ENCODE measurements around the gene MAML3. TPM values are rescaled to one million over a fixed set of nuclear protein-coding genes. Genes with fewer than 3 reads are reported as not detected.

MAML3 gene
- total RNA-seq, 1 donor: 0.72 TPM

DNA sequence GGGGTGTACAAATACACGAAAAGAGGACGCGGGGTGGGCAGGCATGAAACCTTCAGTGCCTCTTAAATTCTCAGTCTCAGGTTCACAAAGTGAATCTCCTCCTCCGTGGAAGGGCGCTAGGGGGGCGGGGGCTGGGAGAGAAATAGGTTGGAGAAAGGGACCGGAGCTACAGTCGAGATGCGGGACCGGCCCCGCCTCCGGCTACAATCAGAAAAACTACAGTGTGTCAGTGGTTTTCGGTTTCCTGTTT, 3.4 kb downstream of the MAML3 start:
- no peaks in the 10 kb centered on the region for H3K36me3 ChIP-seq (ENCODE audit: insufficient read depth, low read length)
- H3K4me1 ChIP-seq (ENCODE audit: insufficient read depth, low read length): peaks cover 10% of the 10 kb centered on the region
- TF ChIP-seq, protein P1, sequence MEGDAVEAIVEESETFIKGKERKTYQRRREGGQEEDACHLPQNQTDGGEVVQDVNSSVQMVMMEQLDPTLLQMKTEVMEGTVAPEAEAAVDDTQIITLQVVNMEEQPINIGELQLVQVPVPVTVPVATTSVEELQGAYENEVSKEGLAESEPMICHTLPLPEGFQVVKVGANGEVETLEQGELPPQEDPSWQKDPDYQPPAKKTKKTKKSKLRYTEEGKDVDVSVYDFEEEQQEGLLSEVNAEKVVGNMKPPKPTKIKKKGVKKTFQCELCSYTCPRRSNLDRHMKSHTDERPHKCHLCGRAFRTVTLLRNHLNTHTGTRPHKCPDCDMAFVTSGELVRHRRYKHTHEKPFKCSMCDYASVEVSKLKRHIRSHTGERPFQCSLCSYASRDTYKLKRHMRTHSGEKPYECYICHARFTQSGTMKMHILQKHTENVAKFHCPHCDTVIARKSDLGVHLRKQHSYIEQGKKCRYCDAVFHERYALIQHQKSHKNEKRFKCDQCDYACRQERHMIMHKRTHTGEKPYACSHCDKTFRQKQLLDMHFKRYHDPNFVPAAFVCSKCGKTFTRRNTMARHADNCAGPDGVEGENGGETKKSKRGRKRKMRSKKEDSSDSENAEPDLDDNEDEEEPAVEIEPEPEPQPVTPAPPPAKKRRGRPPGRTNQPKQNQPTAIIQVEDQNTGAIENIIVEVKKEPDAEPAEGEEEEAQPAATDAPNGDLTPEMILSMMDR (IDR thresholded peaks at IDR 0.05; ENCODE audit: extremely low read depth, low read depth, low read length): no peak
- no peaks in the 10 kb centered on the region for H3K9me3 ChIP-seq (ENCODE audit: low read depth, low read length)
- peak overlapping the region; percentile 98 for H3K4me2 ChIP-seq (ENCODE audit: insufficient read depth, low read length)
- peaks cover 14% of the 10 kb centered on the region for H3K27me3 ChIP-seq (ENCODE audit: insufficient read depth, low read length)
- no peaks in the 10 kb centered on the region for H4K20me1 ChIP-seq (ENCODE audit: insufficient read depth, low read length)
- no peaks in the 10 kb centered on the region for H3K79me2 ChIP-seq (ENCODE audit: insufficient read depth, low read length)
- DNase-seq (ENCODE audit: insufficient read length, low spot score, missing footprints): peak; percentile 93
- peak overlapping the region; percentile 15 for H3K27ac ChIP-seq (ENCODE audit: low read depth, low read length)
- H3K4me3 ChIP-seq (ENCODE audit: insufficient read depth, low read length): peak overlapping the region; percentile 80
- H2AFZ ChIP-seq (ENCODE audit: low read length): peak overlapping the region; percentile 97

DNA sequence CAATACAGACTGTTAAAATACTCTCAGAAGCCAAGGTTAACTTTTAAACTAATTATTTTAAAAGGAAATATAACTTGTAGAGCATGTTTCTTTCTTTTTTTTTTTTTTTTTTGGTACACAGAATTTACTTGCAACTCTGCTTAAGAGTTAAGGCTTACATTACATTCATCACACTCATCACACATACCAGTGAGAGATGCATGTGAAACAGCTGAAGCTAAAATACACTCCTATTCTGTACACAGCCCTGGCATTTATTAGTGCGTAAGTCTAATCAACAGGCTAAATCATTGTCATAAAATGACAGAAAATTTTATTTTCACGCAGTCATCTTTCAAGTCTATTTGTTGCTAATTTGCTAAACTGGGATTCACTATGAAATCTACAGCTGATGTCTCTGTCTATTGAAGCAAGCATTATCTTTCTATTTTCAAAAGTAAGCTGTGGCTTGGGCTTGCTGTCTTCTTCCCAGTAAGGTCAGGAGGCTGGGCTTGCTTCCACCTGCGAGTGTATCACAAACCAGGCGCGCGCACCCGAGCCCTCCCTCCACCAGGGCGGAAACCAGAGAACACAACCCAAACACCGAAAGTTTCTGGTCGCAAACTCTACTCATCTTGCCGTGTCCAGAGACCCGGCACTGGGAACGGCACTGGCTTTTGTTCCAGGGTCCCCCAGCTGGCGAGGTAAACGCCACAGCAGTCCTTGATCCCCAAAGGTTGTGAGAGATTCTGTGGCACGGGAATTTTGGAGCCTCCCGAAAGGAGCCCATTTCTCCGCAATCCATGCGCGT, 3.9 kb downstream of the MAML3 start:
- DNase-seq (ENCODE audit: insufficient read length, low spot score, missing footprints): peak; percentile 79
- H2AFZ ChIP-seq (ENCODE audit: low read length): peak overlapping the region; percentile 97
- peak overlapping the region; percentile 15 for H3K27ac ChIP-seq (ENCODE audit: low read depth, low read length)

DNA sequence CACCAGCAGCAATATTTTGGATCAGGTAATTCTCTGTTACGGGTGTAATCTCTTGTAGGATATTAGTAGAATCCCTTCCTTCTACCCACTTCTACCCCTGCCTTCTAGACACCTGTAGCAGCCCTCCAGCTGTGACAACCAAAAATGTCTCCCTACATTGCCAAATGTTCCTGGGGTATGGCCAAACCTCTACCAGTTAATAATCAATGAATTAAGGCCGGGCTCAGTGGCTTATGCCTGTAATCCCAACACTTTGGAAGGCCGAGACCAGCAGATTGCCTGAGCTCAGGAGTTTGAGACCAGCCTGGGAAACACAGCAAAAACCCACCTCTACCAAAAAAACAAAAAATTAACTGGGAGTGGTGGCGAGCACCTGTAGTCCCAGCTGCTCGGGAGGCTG, 9.9 kb downstream of the MAML3 start:
- H3K27me3 ChIP-seq (ENCODE audit: insufficient read depth, low read length): peaks cover 9% of the 10 kb centered on the region
- no peaks in the 10 kb centered on the region for H3K9me3 ChIP-seq (ENCODE audit: low read depth, low read length)
- H3K27ac ChIP-seq (ENCODE audit: low read depth, low read length): no peak overlapping the region
- no peaks in the 10 kb centered on the region for H3K4me1 ChIP-seq (ENCODE audit: insufficient read depth, low read length)
- TF ChIP-seq, protein P1 (IDR thresholded peaks at IDR 0.05; ENCODE audit: extremely low read depth, low read depth, low read length): no peak
- no peak overlapping the region for H3K4me2 ChIP-seq (ENCODE audit: insufficient read depth, low read length)
- no peaks in the 10 kb centered on the region for H3K79me2 ChIP-seq (ENCODE audit: insufficient read depth, low read length)
- no peak overlapping the region for H2AFZ ChIP-seq (ENCODE audit: low read length)
- H3K4me3 ChIP-seq (ENCODE audit: insufficient read depth, low read length): no peak overlapping the region
- no peaks in the 10 kb centered on the region for H3K36me3 ChIP-seq (ENCODE audit: insufficient read depth, low read length)
- no peak for DNase-seq (ENCODE audit: insufficient read length, low spot score, missing footprints)
- no peaks in the 10 kb centered on the region for H4K20me1 ChIP-seq (ENCODE audit: insufficient read depth, low read length)

More for the DNA sequence above, 3.9 kb downstream of the MAML3 start:
- Histone ChIP-seq H3K27me3 (ENCODE audit: insufficient read depth, low read length) (peaks cover 14% of the 10 kb centered on the region), H3K36me3 (ENCODE audit: insufficient read depth, low read length) (no peaks in the 10 kb centered on the region), H3K9me3 (ENCODE audit: low read depth, low read length) (no peaks in the 10 kb centered on the region), H4K20me1 (ENCODE audit: insufficient read depth, low read length) (no peaks in the 10 kb centered on the region), H3K79me2 (ENCODE audit: insufficient read depth, low read length) (no peaks in the 10 kb centered on the region), H3K4me1 (ENCODE audit: insufficient read depth, low read length) (peaks cover 10% of the 10 kb centered on the region), H3K4me2 (ENCODE audit: insufficient read depth, low read length) (peak overlapping the region; percentile 98), H3K4me3 (ENCODE audit: insufficient read depth, low read length) (peak overlapping the region; percentile 80)
- TF ChIP-seq, protein P1 (IDR thresholded peaks at IDR 0.05; ENCODE audit: extremely low read depth, low read depth, low read length): no peak

DNA sequence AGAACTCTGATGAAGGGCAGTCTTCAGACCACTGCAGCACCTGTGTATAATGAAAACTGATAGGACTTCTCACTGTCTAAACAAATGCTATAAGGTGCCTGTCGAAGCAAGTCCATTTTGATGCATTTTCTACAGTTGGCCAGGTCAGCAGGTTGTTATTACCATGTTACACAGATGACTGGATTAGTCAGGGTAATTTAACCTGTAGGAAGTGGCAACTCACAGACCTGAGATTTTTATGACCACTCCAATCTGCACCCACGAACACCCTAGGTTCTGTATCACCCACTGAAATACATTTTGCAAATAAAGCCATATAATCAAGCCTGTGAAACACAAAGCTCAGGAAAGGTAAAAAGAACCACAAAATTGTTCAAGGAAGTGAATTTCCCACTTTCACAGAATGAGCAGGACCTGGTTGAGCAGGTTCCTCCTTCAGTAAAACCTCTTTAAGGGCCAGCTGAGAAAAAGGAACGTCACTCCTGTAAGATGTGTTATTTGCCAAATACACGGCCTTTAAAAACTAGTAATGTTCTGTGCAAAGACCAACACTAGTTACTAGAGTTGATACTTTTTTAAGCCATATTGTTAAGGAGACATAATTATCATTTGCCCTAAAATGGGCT, 12.7 kb downstream of the MAML3 start:
- H3K4me1 ChIP-seq (ENCODE audit: insufficient read depth, low read length): peaks cover 7% of the 10 kb centered on the region
- no peaks in the 10 kb centered on the region for H3K36me3 ChIP-seq (ENCODE audit: insufficient read depth, low read length)
- TF ChIP-seq, protein P1 (IDR thresholded peaks at IDR 0.05; ENCODE audit: extremely low read depth, low read depth, low read length): no peak
- no peak overlapping the region for H3K4me3 ChIP-seq (ENCODE audit: insufficient read depth, low read length)
- H3K9me3 ChIP-seq (ENCODE audit: low read depth, low read length): no peaks in the 10 kb centered on the region
- no peaks in the 10 kb centered on the region for H4K20me1 ChIP-seq (ENCODE audit: insufficient read depth, low read length)
- H2AFZ ChIP-seq (ENCODE audit: low read length): no peak overlapping the region
- DNase-seq (ENCODE audit: insufficient read length, low spot score, missing footprints): no peak
- no peaks in the 10 kb centered on the region for H3K27me3 ChIP-seq (ENCODE audit: insufficient read depth, low read length)
- no peak overlapping the region for H3K4me2 ChIP-seq (ENCODE audit: insufficient read depth, low read length)
- no peak overlapping the region for H3K27ac ChIP-seq (ENCODE audit: low read depth, low read length)
- H3K79me2 ChIP-seq (ENCODE audit: insufficient read depth, low read length): no peaks in the 10 kb centered on the region

Measured in osteoblast (primary cell).